Thyroid gland (tissue), 4 donors: ENCODE measurements around the gene HMOX1.

Source experiments
- POLR2A ChIP-seq, 2 donors: fragments of 450-650 bp; IDR thresholded peaks; one replicate each; pipeline ENCODE4 v1.6.1; 2017; ENCODE audit warnings: antibody characterized with exemption in 2 of 2, mild to moderate bottlenecking in 2 of 2, moderate library complexity in 1 of 2
- TF ChIP-seq, protein P1 (sequence below), 6 experiments: fragments of 200-600 bp in 3 of 6; fragments of 450-650 bp in 3 of 6; sonication (generic) in 3 of 6; IDR thresholded peaks; one replicate each; pipeline ENCODE4 v1.5.1; 2016 to 2019; ENCODE audit warnings: antibody characterized with exemption in 6 of 6, mild to moderate bottlenecking in 2 of 6, inconsistent platforms in 1 of 6, moderate library complexity in 1 of 6

DNA sequence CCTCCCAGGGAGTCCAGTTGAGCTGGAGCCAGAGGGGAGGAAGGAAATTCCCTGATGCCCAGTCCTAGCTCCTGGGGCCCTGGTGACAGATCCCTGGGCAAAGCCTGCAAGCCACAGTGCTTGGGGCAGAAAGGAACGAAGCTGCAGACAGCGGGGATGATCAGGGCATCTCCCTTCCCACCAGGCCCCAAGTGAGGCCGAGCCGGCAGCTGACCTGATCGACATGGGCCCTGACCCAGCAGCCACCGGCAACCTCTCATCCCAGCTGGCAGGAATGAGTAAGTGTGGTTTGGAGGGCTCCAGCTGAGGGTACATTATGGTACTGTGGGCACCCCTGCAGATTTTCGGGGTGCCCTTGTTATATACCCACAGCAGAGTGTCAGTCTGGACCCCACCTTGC is 47.7 kb upstream of the HMOX1 start:
- TF ChIP-seq, protein P1, sequence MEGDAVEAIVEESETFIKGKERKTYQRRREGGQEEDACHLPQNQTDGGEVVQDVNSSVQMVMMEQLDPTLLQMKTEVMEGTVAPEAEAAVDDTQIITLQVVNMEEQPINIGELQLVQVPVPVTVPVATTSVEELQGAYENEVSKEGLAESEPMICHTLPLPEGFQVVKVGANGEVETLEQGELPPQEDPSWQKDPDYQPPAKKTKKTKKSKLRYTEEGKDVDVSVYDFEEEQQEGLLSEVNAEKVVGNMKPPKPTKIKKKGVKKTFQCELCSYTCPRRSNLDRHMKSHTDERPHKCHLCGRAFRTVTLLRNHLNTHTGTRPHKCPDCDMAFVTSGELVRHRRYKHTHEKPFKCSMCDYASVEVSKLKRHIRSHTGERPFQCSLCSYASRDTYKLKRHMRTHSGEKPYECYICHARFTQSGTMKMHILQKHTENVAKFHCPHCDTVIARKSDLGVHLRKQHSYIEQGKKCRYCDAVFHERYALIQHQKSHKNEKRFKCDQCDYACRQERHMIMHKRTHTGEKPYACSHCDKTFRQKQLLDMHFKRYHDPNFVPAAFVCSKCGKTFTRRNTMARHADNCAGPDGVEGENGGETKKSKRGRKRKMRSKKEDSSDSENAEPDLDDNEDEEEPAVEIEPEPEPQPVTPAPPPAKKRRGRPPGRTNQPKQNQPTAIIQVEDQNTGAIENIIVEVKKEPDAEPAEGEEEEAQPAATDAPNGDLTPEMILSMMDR (IDR thresholded peaks at IDR 0.05) = no peak
- TF ChIP-seq POLR2A (IDR thresholded peaks at IDR 0.05) = no peak
